ENCODE measurements around the gene DCAF6.
A peak's percentile ranks its signal among the peaks of the same experiment; 100 is the strongest.
"Not testable (repeated sequence)": the region's sequence is repeated elsewhere in the genome, so short reads cannot be mapped to it uniquely, and the experiment has no call there.

Gene DCAF6, protein sequence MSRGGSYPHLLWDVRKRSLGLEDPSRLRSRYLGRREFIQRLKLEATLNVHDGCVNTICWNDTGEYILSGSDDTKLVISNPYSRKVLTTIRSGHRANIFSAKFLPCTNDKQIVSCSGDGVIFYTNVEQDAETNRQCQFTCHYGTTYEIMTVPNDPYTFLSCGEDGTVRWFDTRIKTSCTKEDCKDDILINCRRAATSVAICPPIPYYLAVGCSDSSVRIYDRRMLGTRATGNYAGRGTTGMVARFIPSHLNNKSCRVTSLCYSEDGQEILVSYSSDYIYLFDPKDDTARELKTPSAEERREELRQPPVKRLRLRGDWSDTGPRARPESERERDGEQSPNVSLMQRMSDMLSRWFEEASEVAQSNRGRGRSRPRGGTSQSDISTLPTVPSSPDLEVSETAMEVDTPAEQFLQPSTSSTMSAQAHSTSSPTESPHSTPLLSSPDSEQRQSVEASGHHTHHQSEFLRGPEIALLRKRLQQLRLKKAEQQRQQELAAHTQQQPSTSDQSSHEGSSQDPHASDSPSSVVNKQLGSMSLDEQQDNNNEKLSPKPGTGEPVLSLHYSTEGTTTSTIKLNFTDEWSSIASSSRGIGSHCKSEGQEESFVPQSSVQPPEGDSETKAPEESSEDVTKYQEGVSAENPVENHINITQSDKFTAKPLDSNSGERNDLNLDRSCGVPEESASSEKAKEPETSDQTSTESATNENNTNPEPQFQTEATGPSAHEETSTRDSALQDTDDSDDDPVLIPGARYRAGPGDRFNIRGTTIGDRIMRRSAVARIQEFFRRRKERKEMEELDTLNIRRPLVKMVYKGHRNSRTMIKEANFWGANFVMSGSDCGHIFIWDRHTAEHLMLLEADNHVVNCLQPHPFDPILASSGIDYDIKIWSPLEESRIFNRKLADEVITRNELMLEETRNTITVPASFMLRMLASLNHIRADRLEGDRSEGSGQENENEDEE

GRCh38 chr1:167936068-167936929 lies at the start of gene DCAF6:
TSS of gene DCAF6 (plus strand) at chr1:167936683. CDS start at chr1:167936912, 229 bp downstream.
- DNase-seq: peak; percentile 77

DNA sequence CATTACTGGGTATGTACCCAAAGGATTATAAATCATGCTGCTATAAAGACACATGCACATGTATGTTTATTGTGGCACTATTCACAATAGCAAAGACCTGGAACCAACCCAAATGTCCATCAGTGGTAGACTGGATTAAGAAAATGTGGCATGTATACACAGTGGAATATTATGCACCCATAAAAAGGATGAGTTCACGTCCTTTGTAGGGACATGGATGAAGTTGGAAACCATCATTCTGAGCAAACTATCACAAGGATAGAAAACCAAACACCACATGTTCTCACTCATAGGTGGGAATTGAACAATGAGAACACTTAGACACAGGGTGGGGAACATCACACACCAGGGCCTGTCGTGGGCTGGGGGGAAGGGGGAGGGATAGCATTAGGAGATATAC lies 49.3 kb upstream of the DCAF6 start:
- DNase-seq: not testable (repeated sequence)

- no peak for DNase-seq
Measured at GRCh38 chr1:167890400-167890799, 46.1 kb upstream of the DCAF6 start.

DNA sequence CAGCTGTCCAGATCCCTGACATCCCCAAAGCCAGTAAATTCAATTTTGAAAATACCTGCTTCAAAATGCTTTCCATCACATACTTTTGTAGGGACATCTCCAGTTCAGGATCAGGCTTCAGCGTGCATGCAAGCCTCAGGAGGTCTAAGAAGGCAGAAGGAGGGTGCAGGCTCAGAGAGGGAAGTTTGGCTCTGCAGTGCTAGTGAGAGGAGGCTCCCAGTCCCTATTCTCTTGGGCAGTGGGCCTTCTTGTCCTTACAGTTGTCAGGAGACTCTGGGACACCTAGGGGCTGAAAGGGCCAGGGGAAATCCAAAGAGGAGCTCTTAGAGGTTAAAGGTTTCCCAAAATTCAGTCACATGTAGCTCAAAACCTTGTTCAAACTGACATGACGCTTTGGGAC lies 42.7 kb upstream of the DCAF6 start:
- DNase-seq: no peak

DNA sequence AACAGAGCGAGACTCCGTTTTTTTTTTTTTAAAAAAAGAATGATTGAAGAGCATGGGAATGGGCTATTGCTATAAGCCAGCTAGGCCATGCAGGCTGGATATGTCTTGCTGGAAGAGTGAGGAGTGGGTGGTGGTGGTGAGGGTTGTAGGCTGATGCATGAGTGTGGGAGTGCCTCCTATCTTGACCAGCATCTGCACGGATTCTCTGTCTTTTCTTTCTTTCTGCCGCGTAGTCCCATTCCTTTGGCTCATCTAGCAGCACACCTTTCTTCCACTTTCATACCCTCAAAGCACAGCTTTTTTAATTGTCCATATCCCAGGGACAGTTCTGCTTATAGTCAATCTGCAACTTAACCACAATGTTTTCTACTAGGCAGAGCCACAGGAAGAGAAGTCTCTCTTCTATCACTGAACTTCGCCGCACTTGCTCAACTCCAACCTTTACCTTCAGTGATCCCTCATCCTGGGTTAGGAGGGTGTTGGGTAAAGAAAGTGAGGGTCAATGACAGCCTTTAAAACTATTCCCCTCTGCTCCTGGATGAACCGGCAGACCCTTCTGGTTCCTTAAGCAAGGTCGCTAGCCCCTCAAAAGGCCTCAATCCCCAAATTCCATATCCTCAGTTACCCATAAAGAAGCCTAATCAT lies 37.8 kb upstream of the DCAF6 start:
- DNase-seq: no peak

- no peak for DNase-seq
Measured at GRCh38 chr1:167899253-167899681, 37.2 kb upstream of the DCAF6 start.

DNA sequence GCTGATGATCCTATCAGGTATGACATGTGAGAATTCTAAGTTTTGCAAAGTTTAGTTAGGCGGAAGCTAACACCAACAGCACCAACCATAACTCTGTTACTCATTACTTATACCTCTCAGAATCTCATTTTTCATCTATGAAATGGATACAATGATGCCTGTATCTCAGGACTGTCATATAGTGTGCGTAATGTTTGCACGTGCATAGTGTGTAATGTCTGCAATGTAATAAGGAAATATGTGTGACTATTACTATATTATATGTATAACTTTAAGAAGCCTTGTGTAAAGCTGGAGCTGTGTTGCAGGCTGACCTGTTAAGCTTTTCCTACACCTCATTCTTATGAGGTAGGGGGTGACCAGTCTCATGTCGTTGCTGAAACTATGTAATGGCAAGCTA lies 35.6 kb upstream of the DCAF6 start:
- no peak for DNase-seq

GRCh38 chr1:167904652-167905130 lies 31.8 kb upstream of the DCAF6 start:
- DNase-seq: no peak

GRCh38 chr1:167905182-167905581 lies 31.3 kb upstream of the DCAF6 start:
- DNase-seq: no peak

GRCh38 chr1:167905671-167906070 lies 30.8 kb upstream of the DCAF6 start:
- no peak for DNase-seq

DNA sequence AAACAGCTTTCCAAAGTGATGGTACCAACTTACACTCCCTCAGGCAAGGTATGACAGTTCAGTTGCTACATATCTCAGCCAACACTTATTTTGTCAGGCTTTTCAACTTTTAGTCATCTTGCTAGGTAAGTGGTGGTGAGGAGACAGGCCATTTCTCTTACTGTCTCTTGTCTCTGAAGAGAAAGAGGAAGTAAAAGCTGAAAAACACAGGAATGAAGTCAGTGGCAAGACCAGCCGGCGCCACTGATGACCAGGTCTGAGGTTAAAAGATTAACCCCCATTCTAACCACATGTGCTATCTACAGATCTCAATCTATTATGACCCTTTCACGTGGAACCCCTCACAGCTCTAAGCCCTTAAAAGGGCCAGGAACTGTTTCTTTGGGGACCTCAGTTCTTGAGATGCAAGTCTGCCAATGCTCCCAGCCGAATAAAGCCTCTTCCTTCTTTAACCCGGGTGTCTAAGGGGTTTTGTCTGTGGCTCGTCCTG lies 26.7 kb upstream of the DCAF6 start:
- no peak for DNase-seq

DNA sequence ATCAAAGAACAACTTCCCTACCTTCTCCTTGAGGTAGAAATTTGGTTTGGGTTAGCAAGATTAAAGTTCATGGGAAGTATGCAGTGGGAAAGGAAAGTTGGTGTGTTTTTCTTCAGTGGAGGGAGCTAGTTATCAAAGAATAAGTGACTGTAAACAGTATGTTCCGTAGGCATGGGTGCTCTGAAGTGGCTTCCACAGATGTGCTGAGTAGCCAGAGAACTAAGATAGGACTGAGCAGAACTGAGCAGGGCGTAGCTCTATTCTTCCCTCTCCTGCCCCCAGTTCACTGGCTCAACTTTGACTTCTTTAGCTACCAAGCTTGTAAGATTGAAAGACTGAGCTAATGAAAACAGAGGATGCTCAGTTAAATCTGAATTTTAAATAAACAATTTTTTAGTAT lies 26.0 kb upstream of the DCAF6 start:
- no peak for DNase-seq

- DNase-seq: no peak
Measured at GRCh38 chr1:167911413-167911812, 25.1 kb upstream of the DCAF6 start.

DNA sequence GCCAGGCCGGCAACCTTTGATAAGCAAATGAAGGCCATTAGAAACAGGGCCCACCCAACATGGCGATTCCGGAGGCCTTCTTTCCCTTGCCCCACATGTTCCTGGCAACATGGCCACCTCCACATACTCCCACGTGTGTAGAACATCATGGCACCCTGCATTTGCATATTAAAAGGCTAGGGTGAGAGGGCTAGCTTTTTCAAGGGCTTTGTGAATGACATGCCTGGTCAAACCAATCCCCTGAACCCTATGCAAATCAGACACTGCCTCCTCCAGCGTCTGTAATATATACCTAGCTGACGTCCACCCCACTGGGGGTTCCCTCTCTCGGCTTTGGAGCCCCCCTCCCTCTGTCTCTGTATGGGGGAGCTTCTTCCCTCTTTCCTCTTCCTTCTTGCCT lies 24.2 kb upstream of the DCAF6 start:
- no peak for DNase-seq

GRCh38 chr1:167913895-167914496 lies 22.5 kb upstream of the DCAF6 start, which contains the start of gene ADCY10:
TSS of gene ADCY10 (minus strand) at chr1:167914134. CDS start at chr1:167905140, 8,994 bp downstream.
- no peak for DNase-seq

DNA sequence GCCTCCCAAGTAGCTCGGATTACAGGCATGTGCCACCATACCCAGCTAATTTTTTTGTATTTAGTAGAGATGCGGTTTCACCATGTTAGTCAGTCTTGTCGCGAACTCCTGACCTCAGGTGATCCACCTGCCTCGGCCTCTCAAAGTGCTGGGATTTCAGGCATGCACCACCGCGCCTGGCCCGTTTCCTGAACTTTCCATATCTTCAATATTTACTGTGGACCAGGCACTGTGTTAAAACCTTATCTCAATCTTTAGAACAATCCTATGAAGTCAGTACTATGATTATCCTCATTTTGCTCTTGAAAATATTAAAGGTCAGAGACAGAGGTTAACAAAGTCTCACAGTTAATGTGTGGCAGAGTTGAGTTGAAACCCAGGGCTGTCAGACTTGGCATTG lies 20.9 kb upstream of the DCAF6 start:
- no peak for DNase-seq

DNA sequence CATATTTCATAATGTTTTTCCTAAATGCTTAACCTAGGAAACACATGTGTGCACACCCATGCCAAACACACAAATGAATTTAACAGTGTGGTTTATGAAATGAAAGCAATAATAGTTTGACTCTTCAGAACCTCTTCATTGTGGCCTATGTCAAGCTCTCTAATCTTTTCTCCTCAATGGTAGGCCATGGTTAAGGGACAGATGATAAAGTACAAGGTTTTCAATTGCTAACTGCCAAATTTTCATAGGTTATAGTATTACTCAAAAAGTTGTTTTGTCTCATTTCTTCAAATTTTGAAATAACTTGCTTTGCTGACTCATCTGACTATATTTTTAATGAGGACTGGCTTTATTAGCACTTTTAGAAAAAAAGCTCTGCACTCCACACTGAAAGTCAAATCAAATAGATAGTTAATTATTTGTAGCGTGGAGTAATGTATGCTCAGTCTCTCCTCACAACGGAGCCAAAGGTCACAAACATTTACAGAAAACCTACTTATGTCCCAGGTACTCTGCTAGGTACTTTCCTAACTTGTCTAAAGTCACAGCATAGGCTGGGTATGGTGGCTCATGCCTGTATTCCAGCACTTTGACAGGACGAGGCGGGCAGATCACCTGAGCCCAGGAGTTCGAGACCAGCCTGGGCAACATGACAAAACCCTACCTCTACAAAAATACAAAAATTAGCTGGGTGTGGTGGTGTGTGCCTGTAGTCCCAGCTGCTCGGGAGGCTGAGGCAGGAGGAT lies 19.5 kb upstream of the DCAF6 start:
- no peak for DNase-seq

GRCh38 chr1:167922023-167922422 lies 14.5 kb upstream of the DCAF6 start:
- DNase-seq: no peak

GRCh38 chr1:167922611-167923074 lies 13.8 kb upstream of the DCAF6 start:
- no peak for DNase-seq

DNA sequence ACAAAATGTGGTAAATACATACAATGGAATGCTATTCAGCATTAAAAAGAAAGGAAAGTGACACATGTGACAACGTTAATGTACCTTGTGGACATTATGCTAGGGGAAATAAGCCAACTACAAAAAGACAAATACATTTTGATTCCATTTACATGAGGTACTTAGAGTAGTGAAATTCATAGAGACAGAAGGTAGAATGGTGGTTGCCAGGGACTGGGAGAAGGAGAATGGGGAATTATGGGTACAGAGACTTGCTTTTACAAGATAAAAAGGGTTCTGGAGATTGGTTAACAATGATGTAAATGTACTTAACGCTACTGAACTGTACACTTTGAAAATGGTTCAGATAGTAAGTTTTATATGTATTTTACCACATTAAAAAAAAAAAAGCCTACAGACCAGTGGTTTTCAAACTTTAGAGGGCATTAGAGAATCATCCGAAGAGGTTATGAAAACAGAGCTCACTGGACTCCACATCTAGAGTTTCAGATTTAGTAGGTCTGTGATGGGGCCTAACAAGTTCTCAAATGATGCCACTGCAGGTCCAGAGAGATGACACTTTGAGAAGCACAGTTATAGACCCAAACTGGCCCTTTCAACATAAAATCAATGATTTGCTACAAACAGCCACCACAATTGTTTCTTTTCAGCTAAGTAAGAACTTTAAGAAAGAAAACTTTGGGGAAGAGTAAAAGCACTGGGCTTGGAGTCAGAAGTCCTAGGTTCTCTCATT lies 13.0 kb upstream of the DCAF6 start:
- DNase-seq: no peak
